ENCODE data around the gene GDPD1. TPM values are rescaled to one million over a fixed set of nuclear protein-coding genes. Genes with fewer than 3 reads are reported as not detected.
"Not testable (repeated sequence)": the region's sequence is repeated elsewhere in the genome, so short reads cannot be mapped to it uniquely, and the experiment has no call there.

GDPD1 gene
- total RNA-seq, 3 donors from 2014 or later, result 4.5 to 6.2 (median 4.9) TPM

GRCh38 chr17:59277031-59277430 is 56.7 kb downstream of the GDPD1 start:
- intact Hi-C loops (cut with DNase I, micrococcal nuclease), result no loop called here
- DNase-seq (no peak), ATAC-seq (peak; percentile 24)
- no peak for TF ChIP-seq CTCF (IDR thresholded peaks at IDR 0.05)
- no peaks in the 10 kb centered on the region for H3K9me3 ChIP-seq
- no peaks in the 10 kb centered on the region for H3K4me1 ChIP-seq (ENCODE audit: low read depth)
- H3K36me3 ChIP-seq (ENCODE audit: low read depth), result no peaks in the 10 kb centered on the region
- H3K4me3 ChIP-seq, result no peak overlapping the region

- intact Hi-C loops (cut with DNase I, micrococcal nuclease), result no loop called here
- ATAC-seq (no peak), DNase-seq (no peak)
- no peak overlapping the region for H3K4me3 ChIP-seq
- no peaks in the 10 kb centered on the region for H3K9me3 ChIP-seq
- H3K4me1 ChIP-seq (ENCODE audit: low read depth), result no peaks in the 10 kb centered on the region
- no peak for TF ChIP-seq CTCF (IDR thresholded peaks at IDR 0.05)
- no peaks in the 10 kb centered on the region for H3K36me3 ChIP-seq (ENCODE audit: low read depth)
Observed at GRCh38 chr17:59278406-59278805, 58.1 kb downstream of the GDPD1 start.

GRCh38 chr17:59284317-59284716 is 64.0 kb downstream of the GDPD1 start:
- Histone ChIP-seq H3K4me3 (no peak overlapping the region), H3K4me1 (ENCODE audit: low read depth) (no peaks in the 10 kb centered on the region), H3K36me3 (ENCODE audit: low read depth) (no peaks in the 10 kb centered on the region), H3K9me3 (no peaks in the 10 kb centered on the region)
- TF ChIP-seq CTCF (IDR thresholded peaks at IDR 0.05), result no peak
- intact Hi-C loops (cut with DNase I, micrococcal nuclease), result no loop called here
- no peak for DNase-seq
- no peak for ATAC-seq

- no peak for TF ChIP-seq CTCF (IDR thresholded peaks at IDR 0.05)
- DNase-seq (no peak), ATAC-seq (no peak)
- H3K4me1 ChIP-seq (ENCODE audit: low read depth), result peaks cover 12% of the 10 kb centered on the region
- no peaks in the 10 kb centered on the region for H3K9me3 ChIP-seq
- intact Hi-C loops (cut with DNase I, micrococcal nuclease), result no loop called here
- H3K36me3 ChIP-seq (ENCODE audit: low read depth), result no peaks in the 10 kb centered on the region
- H3K4me3 ChIP-seq, result no peak overlapping the region
Observed at GRCh38 chr17:59287452-59287851, 67.1 kb downstream of the GDPD1 start.

GRCh38 chr17:59287891-59288290 is 67.6 kb downstream of the GDPD1 start:
- Histone ChIP-seq H3K36me3 (ENCODE audit: low read depth) (no peaks in the 10 kb centered on the region), H3K4me3 (no peak overlapping the region), H3K4me1 (ENCODE audit: low read depth) (peaks cover 12% of the 10 kb centered on the region), H3K9me3 (no peaks in the 10 kb centered on the region)
- no peak for TF ChIP-seq CTCF (IDR thresholded peaks at IDR 0.05)
- DNase-seq (no peak), ATAC-seq (no peak)
- intact Hi-C loops (cut with DNase I, micrococcal nuclease), result no loop called here

GRCh38 chr17:59289981-59290301 is 69.6 kb downstream of the GDPD1 start:
- Histone ChIP-seq H3K9me3 (no peaks in the 10 kb centered on the region), H3K36me3 (ENCODE audit: low read depth) (no peaks in the 10 kb centered on the region), H3K4me1 (ENCODE audit: low read depth) (peaks cover 12% of the 10 kb centered on the region), H3K4me3 (no peak overlapping the region)
- no peak for TF ChIP-seq CTCF (IDR thresholded peaks at IDR 0.05)
- ATAC-seq (no peak), DNase-seq (no peak)
- intact Hi-C loops (cut with DNase I, micrococcal nuclease), result no loop called here

GRCh38 chr17:59290302-59290998 is 70.1 kb downstream of the GDPD1 start:
- H3K4me1 ChIP-seq (ENCODE audit: low read depth), result peaks cover 12% of the 10 kb centered on the region
- intact Hi-C loops (cut with DNase I, micrococcal nuclease); H3K36me3 ChIP-seq (ENCODE audit: low read depth); H3K9me3 ChIP-seq; H3K4me3 ChIP-seq: not testable (repeated sequence)
- peak; percentile 70 for ATAC-seq
- peak in 2 of 3 donors; percentile 48 to 63 for DNase-seq
